G401 (cell line): Measurements from ENCODE around the gene SALL3. TPM values are rescaled to one million over a fixed set of nuclear protein-coding genes. Genes with fewer than 3 reads are reported as not detected.

ENCODE experiments used
- DNase-seq: peaks from one replicate; pipeline ENCODE4 v3.0.0-alpha.2; 2015; ENCODE audit warnings: low spot score
- in situ Hi-C: cut with HindIII; loops from 2 replicates; pipeline ENCODE4 v1.10.0; 2016; ENCODE audit warnings: low sequenced_read_pairs, mixed read lengths
- total RNA-seq: library from RNA; depleted of rRNA; stranded (reverse); fragments of >200 nt; shearing (Covaris generic); gene quantifications from 2 replicates; pipeline ENCODE4 v1.2.3, GENCODE V29; 2014

SALL3 gene
- total RNA-seq, 1 experiment from 2014 or later = not detected

DNA sequence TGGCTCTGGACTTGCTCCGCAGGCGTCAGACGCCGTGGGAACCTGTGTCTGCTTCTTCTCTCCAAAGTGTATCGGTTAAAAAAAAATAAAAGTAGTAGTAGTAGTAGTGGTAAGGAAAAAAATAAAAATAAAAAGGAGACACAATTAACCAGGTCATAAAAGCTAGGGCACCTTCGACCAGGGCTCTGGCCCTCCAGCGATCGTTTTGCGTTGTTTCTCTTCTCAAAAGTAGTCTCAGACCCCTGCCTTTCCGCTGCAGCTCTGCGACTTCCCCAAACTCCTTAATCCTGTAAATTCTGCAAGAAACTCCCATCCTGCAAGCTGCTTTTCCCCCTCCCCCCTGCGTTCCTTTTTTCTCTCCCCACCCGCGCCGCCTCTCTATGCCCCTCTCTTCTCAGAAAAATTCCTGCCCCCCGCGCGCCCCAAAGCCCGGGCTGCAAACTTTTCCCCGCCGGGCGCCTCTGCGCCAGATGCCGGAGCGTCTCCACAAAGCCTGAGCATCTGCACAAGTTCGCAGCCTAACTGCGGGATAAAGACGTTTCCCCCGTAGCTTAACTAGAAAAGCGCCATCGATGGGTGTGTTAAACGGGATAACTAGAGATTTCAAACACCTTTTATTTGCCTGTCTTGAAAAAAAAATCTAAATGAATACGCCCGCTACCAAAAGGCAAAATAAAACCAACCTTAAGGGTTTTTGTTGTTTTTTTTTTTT is 1.8 kb upstream of the SALL3 start:
- no peak for DNase-seq
- in situ Hi-C loops = no loop called here

- in situ Hi-C loops = no loop called here
- DNase-seq = no peak
Observed at GRCh38 chr18:78978349-78979055, 1.1 kb upstream of the SALL3 start.

- DNase-seq = no peak
- in situ Hi-C loops = no loop called here
Observed at GRCh38 chr18:78979056-78979729, 425 bp upstream of the SALL3 start.

GRCh38 chr18:78980279-78980771 is 707 bp downstream of the SALL3 start:
- DNase-seq = no peak

GRCh38 chr18:78980777-78981380 is 1.3 kb downstream of the SALL3 start:
- in situ Hi-C loops = no loop called here
- DNase-seq = no peak

More at GRCh38 chr18:78980279-78980771, 707 bp downstream of the SALL3 start:
- in situ Hi-C loops = no loop called here

GRCh38 chr18:78981394-78981831 is 1.8 kb downstream of the SALL3 start:
- in situ Hi-C loops = no loop called here
- DNase-seq = no peak

GRCh38 chr18:78981989-78982620 is 2.5 kb downstream of the SALL3 start:
- no peak for DNase-seq
- in situ Hi-C loops = no loop called here

GRCh38 chr18:78983512-78983911 is 3.9 kb downstream of the SALL3 start:
- no peak for DNase-seq
- in situ Hi-C loops = no loop called here

- no peak for DNase-seq
Observed at GRCh38 chr18:78984941-78985784, 5.5 kb downstream of the SALL3 start.

DNA sequence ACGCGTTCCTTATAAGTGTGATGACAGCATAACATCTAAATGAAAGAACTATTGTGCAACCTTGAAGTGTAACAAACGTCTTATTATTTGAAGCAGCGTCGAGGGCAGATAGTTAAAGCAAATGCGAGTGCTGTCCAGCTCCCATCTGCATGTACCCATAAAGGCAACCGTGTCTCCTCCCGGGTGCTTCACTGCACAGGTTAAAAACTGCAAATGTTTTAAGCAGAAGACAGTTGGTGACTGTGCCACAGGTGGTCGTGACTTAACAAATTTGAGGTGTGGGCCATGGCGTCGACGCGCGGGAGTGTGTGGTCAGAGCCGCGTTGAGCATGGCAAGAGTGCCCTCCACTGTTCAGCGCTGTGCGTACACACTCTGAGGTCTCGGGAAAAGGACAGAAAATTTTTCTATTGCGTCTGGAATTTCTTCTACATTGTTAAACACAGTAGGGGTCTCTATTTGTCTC is 6.4 kb downstream of the SALL3 start:
- DNase-seq = peak; percentile 8
- in situ Hi-C loops = no loop called here

More at GRCh38 chr18:78984941-78985784, 5.5 kb downstream of the SALL3 start:
- in situ Hi-C loops = no loop called here

DNA sequence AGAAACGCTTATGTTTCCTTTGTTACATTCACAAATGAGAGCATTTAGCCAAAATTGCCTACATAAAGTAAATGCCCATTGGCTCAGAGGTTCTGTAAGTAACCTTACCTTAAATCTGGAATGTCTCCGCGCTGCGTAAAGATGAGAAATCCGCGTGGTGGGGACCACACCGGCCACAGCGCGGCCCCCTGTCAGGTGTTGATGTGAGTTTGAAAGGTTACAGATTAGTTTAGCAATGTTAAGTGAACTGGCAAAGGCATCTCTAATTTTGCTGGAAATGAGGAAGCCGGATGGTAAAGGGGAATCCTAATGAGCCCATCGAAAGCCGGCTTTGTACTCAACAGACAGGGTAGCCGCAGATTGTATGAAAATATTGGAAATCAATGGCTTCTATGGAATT is 11.8 kb downstream of the SALL3 start:
- DNase-seq = no peak
- in situ Hi-C loops = no loop called here

- DNase-seq = no peak
- in situ Hi-C loops = no loop called here
Observed at GRCh38 chr18:78992041-78993011, 12.7 kb downstream of the SALL3 start.

DNA sequence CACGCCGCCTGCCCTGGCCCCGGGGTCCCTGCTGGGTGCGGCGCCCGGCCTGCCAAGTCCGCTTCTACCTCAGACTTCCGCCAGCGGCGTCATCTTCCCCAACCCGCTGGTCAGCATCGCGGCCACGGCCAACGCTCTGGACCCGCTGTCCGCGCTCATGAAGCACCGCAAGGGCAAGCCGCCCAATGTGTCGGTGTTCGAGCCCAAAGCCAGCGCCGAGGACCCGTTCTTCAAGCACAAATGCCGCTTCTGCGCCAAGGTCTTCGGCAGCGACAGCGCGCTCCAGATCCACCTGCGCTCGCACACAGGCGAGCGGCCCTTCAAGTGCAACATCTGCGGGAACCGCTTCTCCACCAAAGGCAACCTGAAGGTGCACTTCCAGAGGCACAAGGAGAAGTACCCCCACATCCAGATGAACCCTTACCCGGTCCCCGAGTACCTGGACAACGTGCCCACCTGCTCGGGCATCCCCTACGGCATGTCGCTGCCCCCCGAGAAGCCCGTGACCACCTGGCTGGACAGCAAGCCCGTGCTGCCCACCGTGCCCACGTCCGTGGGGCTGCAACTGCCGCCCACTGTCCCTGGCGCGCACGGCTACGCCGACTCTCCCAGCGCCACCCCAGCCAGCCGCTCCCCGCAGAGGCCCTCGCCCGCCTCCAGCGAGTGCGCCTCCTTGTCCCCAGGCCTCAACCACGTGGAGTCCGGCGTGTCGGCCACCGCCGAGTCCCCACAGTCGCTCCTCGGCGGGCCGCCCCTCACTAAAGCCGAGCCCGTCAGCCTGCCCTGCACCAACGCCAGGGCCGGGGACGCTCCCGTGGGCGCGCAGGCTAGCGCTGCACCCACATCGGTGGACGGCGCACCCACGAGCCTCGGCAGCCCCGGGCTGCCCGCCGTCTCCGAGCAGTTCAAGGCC is 13.7 kb downstream of the SALL3 start:
- in situ Hi-C loops = no loop called here
- no peak for DNase-seq

DNA sequence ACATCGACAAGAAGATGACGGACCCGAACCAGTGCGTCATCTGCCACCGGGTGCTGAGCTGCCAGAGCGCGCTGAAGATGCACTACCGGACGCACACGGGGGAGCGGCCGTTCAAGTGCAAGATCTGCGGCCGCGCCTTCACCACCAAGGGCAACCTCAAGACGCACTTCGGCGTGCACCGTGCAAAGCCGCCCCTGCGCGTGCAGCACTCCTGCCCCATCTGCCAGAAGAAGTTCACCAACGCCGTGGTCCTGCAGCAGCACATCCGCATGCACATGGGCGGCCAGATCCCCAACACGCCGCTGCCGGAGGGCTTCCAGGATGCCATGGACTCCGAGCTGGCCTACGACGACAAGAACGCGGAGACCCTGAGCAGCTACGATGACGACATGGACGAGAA is 14.4 kb downstream of the SALL3 start:
- DNase-seq = no peak
- in situ Hi-C loops = no loop called here

DNA sequence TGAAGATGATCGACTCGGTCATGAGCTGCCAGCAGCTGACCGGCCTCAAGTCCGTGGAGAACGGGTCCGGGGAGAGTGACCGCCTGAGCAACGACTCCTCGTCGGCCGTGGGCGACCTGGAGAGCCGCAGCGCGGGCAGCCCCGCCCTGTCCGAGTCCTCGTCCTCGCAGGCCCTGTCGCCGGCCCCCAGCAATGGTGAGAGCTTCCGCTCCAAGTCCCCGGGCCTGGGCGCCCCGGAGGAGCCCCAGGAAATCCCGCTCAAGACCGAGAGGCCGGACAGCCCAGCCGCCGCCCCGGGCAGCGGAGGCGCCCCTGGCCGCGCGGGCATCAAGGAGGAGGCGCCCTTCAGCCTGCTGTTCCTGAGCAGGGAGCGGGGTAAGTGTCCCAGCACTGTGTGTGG is 14.9 kb downstream of the SALL3 start:
- DNase-seq = no peak
- in situ Hi-C loops = no loop called here

GRCh38 chr18:78994977-78995582 is 15.5 kb downstream of the SALL3 start:
- in situ Hi-C loops = no loop called here
- no peak for DNase-seq
